ENCODE data around the gene PTPRE.

PTPRE gene

GRCh38 chr10:128044961-128045832 is 138.3 kb downstream of the PTPRE start:
- DNase-seq (ENCODE audit: low read depth in 2 of 2), result no peak

GRCh38 chr10:128045833-128046120 is 138.9 kb downstream of the PTPRE start:
- no peak for DNase-seq (ENCODE audit: low read depth in 2 of 2)

- no peak for DNase-seq (ENCODE audit: low read depth in 2 of 2)
Measured at GRCh38 chr10:128046156-128046952, 139.5 kb downstream of the PTPRE start.

- no peak for DNase-seq (ENCODE audit: low read depth in 2 of 2)
Measured at GRCh38 chr10:128046953-128047290, 140.0 kb downstream of the PTPRE start.

- peak; percentile 66 to 76 for DNase-seq (ENCODE audit: low read depth in 2 of 2)
Measured at GRCh38 chr10:128047351-128047750, 140.4 kb downstream of the PTPRE start.

- no peak for DNase-seq (ENCODE audit: low read depth in 2 of 2)
Measured at GRCh38 chr10:128047991-128048818, 141.3 kb downstream of the PTPRE start.

GRCh38 chr10:128048819-128049210 is 141.9 kb downstream of the PTPRE start:
- DNase-seq (ENCODE audit: low read depth in 2 of 2), result no peak

GRCh38 chr10:128049226-128050120 is 142.6 kb downstream of the PTPRE start:
- DNase-seq (ENCODE audit: low read depth in 2 of 2), result no peak

GRCh38 chr10:128050121-128050516 is 143.2 kb downstream of the PTPRE start:
- DNase-seq (ENCODE audit: low read depth in 2 of 2), result no peak

- DNase-seq (ENCODE audit: low read depth in 2 of 2), result no peak
Measured at GRCh38 chr10:128050936-128051335, 144.0 kb downstream of the PTPRE start.

- no peak for DNase-seq (ENCODE audit: low read depth in 2 of 2)
Measured at GRCh38 chr10:128051548-128051947, 144.6 kb downstream of the PTPRE start.

- DNase-seq (ENCODE audit: low read depth in 2 of 2), result no peak
Measured at GRCh38 chr10:128052696-128053095, 145.8 kb downstream of the PTPRE start.

GRCh38 chr10:128053356-128053755 is 146.5 kb downstream of the PTPRE start:
- no peak for DNase-seq (ENCODE audit: low read depth in 2 of 2)

GRCh38 chr10:128054163-128054970 is 147.5 kb downstream of the PTPRE start:
- DNase-seq (ENCODE audit: low read depth in 2 of 2), result no peak

GRCh38 chr10:128055061-128055868 is 148.4 kb downstream of the PTPRE start:
- no peak for DNase-seq (ENCODE audit: low read depth in 2 of 2)

- DNase-seq (ENCODE audit: low read depth in 2 of 2), result no peak
Measured at GRCh38 chr10:128056303-128057050, 149.6 kb downstream of the PTPRE start.

GRCh38 chr10:128058106-128058749 is 151.3 kb downstream of the PTPRE start:
- no peak for DNase-seq (ENCODE audit: low read depth in 2 of 2)

GRCh38 chr10:128058750-128059134 is 151.8 kb downstream of the PTPRE start:
- no peak for DNase-seq (ENCODE audit: low read depth in 2 of 2)

All from stimulated activated CD4-positive, alpha-beta T cell treated with anti-CD3 and anti-CD28 coated beads, Interleukin-12 subunit alpha, Interleukin-12 subunit beta, amount 100 ng/mL, for 24 hours (primary cell).